IMR-90 (cell line): Measurements from ENCODE around the gene EPB41L2. TPM values are rescaled to one million over a fixed set of nuclear protein-coding genes. Genes with fewer than 3 reads are reported as not detected.

ENCODE experiments used
- ATAC-seq: fragments of 200-7000 bp; cut with Tn5 transposase; 2 replicates; pipeline ENCODE4 v1.9.1; 2020; ENCODE audit warnings: low read depth, mild to moderate bottlenecking, moderate library complexity
- BruUV-seq: library from RNA; stranded (reverse); fragments of 400-500 nt; replicated peaks from 2 replicates; lab custom pipeline; 2021; lab: Mats Ljungman, UMichigan
- CTCF ChIA-PET: fragments of 300-600 bp; formaldehyde crosslinking; extraction: SDS; loops from one replicate; lab custom pipeline; 2021; ENCODE audit warnings: antibody characterized with exemption; lab: Yijun Ruan, JAX
- POLR2A ChIA-PET: fragments of 300-600 bp; sonication (Branson Sonifier 250); formaldehyde crosslinking; loops from one replicate; lab custom pipeline; 2022; ENCODE audit warnings: antibody characterized with exemption; ENCODE audit not compliant: unreplicated experiment; lab: Charles Lee
- DNase-seq: peaks from one replicate; pipeline ENCODE4 v3.0.0; 2013
- H2AFZ ChIP-seq: replicated peaks from 2 replicates; pipeline ENCODE3; 2013; ENCODE audit warnings: low read length, mild to moderate bottlenecking; ENCODE audit not compliant: poor library complexity
- H2AK5ac ChIP-seq: 2 replicates; pipeline ENCODE4 v1.6.1; 2013; ENCODE audit warnings: low read depth, low read length, inconsistent platforms
- H2AK9ac ChIP-seq: replicated peaks from 2 replicates; pipeline ENCODE3; 2013; ENCODE audit warnings: mild to moderate bottlenecking, low read depth, low read length, moderate library complexity; ENCODE audit not compliant: poor library complexity
- H2BK120ac ChIP-seq: 2 replicates; pipeline ENCODE4 v1.6.1; 2013; ENCODE audit warnings: low read depth, low read length, inconsistent platforms
- H2BK15ac ChIP-seq: 3 replicates; pipeline ENCODE4 v1.6.1; 2013; ENCODE audit warnings: low read depth, low read length, inconsistent platforms
- H2BK20ac ChIP-seq: 2 replicates; pipeline ENCODE4 v1.6.1; 2013; ENCODE audit warnings: low read depth, mild to moderate bottlenecking, inconsistent platforms, low read length, moderate library complexity
- H2BK5ac ChIP-seq: 2 replicates; pipeline ENCODE4 v1.6.1; 2013; ENCODE audit warnings: mild to moderate bottlenecking, low read depth, low read length, inconsistent platforms; ENCODE audit not compliant: poor library complexity, severe bottlenecking
- H3K14ac ChIP-seq: replicated peaks from 2 replicates; pipeline ENCODE4 v1.6.1; 2013; ENCODE audit warnings: low read depth, low read length, inconsistent platforms
- H3K18ac ChIP-seq: 2 replicates; pipeline ENCODE4 v1.6.1; 2013; ENCODE audit warnings: low read depth, low read length, control low read depth
- H3K23ac ChIP-seq: 2 replicates; pipeline ENCODE4 v1.6.1; 2013; ENCODE audit warnings: low read depth, low read length, inconsistent platforms
- H3K27ac ChIP-seq: 2 replicates; pipeline ENCODE4 v1.5.1; 2013; ENCODE audit warnings: mild to moderate bottlenecking, control low read depth, low read length; ENCODE audit not compliant: insufficient read depth
- H3K27me3 ChIP-seq: 2 replicates; pipeline ENCODE4 v1.6.1; 2013; ENCODE audit warnings: low read length; ENCODE audit not compliant: control insufficient read depth, insufficient read depth
- H3K36me3 ChIP-seq: 2 replicates; pipeline ENCODE4 v1.6.1; 2013; ENCODE audit warnings: low read length, mixed read lengths; ENCODE audit not compliant: control insufficient read depth, insufficient read depth
- H3K4ac ChIP-seq: 2 replicates; pipeline ENCODE4 v1.6.1; 2013; ENCODE audit warnings: low read depth, low read length, inconsistent platforms
- H3K4me1 ChIP-seq: 2 replicates; pipeline ENCODE4 v1.6.1; 2013; ENCODE audit warnings: low read length, mixed read lengths; ENCODE audit not compliant: control insufficient read depth, insufficient read depth
- H3K4me2 ChIP-seq: 2 replicates; pipeline ENCODE4 v1.6.1; 2013; ENCODE audit warnings: low read depth, mild to moderate bottlenecking, control low read depth, low read length, moderate library complexity
- H3K4me3 ChIP-seq: 2 replicates; pipeline ENCODE4 v1.5.1; 2013; ENCODE audit warnings: low read depth, mild to moderate bottlenecking, control low read depth, low read length, moderate library complexity; ENCODE audit not compliant: insufficient read depth
- H3K56ac ChIP-seq: 2 replicates; pipeline ENCODE4 v1.6.1; 2013; ENCODE audit warnings: low read length, inconsistent platforms; ENCODE audit not compliant: insufficient read depth; ENCODE audit errors: extremely low read depth
- H3K79me1 ChIP-seq, 2 experiments: 2 replicates each; pipeline ENCODE4 v1.6.1; 2013; ENCODE audit warnings: low read length in 2 of 2, inconsistent platforms in 1 of 2, low read depth in 1 of 2
- H3K9ac ChIP-seq: 2 replicates; pipeline ENCODE4 v1.6.1; 2013; ENCODE audit warnings: low read depth, low read length, control low read depth
- H3K9me1 ChIP-seq: 2 replicates; pipeline ENCODE4 v1.6.1; 2013; ENCODE audit warnings: low read length, inconsistent platforms; ENCODE audit not compliant: insufficient read depth
- H3K9me3 ChIP-seq: 2 replicates; pipeline ENCODE4 v1.6.1; 2013; ENCODE audit warnings: low read length; ENCODE audit not compliant: control insufficient read depth, insufficient read depth
- H4K20me1 ChIP-seq: 2 replicates; pipeline ENCODE4 v1.6.1; 2013; ENCODE audit warnings: low read length, inconsistent platforms; ENCODE audit not compliant: insufficient read depth
- H4K5ac ChIP-seq: 2 replicates; pipeline ENCODE4 v1.6.1; 2013; ENCODE audit warnings: mild to moderate bottlenecking, low read depth, low read length, control low read depth
- H4K8ac ChIP-seq, 2 experiments: 2 replicates each; pipeline ENCODE4 v1.6.1; 2013; ENCODE audit warnings: low read depth in 2 of 2, low read length in 2 of 2, control low read depth in 1 of 2, inconsistent platforms in 1 of 2
- H4K91ac ChIP-seq: 2 replicates; pipeline ENCODE4 v1.6.1; 2013; ENCODE audit warnings: low read depth, low read length, inconsistent platforms; ENCODE audit not compliant: insufficient read depth
- BHLHE40 ChIP-seq: fragments of 150-350 bp; IDR thresholded peaks from 2 replicates; pipeline ENCODE4 v1.6.1; 2016; ENCODE audit warnings: mild to moderate bottlenecking, low read depth, low read length
- CEBPB ChIP-seq: IDR thresholded peaks from 2 replicates; pipeline ENCODE4 v1.6.1; 2012; ENCODE audit warnings: low read depth, low read length, improper control_type of control experiment
- CHD1 ChIP-seq: IDR thresholded peaks from 2 replicates; pipeline ENCODE4 v1.6.1; 2012; ENCODE audit warnings: low read depth, low read length, improper control_type of control experiment
- FOS ChIP-seq: fragments of 150-350 bp; IDR thresholded peaks from 2 replicates; pipeline ENCODE4 v1.6.1; 2016; ENCODE audit warnings: low read depth, low read length
- MAFK ChIP-seq: IDR thresholded peaks from 2 replicates; pipeline ENCODE4 v1.6.1; 2012; ENCODE audit warnings: low read depth, low read length, improper control_type of control experiment
- MAZ ChIP-seq: IDR thresholded peaks from 2 replicates; pipeline ENCODE4 v1.6.1; 2012; ENCODE audit warnings: low read depth, mild to moderate bottlenecking, low read length, improper control_type of control experiment, moderate library complexity, borderline replicate concordance
- MXI1 ChIP-seq: IDR thresholded peaks from 2 replicates; pipeline ENCODE4 v1.6.1; 2012; ENCODE audit warnings: low read depth, mild to moderate bottlenecking, low read length, moderate library complexity, borderline replicate concordance
- NFE2L2 ChIP-seq: fragments of 150-350 bp; IDR thresholded peaks from 2 replicates; pipeline ENCODE4 v1.6.1; 2016; ENCODE audit warnings: low read depth, mild to moderate bottlenecking, low read length
- POLR2A ChIP-seq: IDR thresholded peaks from 2 replicates; pipeline ENCODE4 v1.6.1; 2012; ENCODE audit warnings: mild to moderate bottlenecking, low read depth, low read length
- RAD21 ChIP-seq: IDR thresholded peaks from 2 replicates; pipeline ENCODE4 v1.6.1; 2012; ENCODE audit warnings: low read length, improper control_type of control experiment
- RCOR1 ChIP-seq: IDR thresholded peaks from 2 replicates; pipeline ENCODE4 v1.6.1; 2012; ENCODE audit warnings: mild to moderate bottlenecking, low read length, improper control_type of control experiment; ENCODE audit not compliant: insufficient replicate concordance
- RFX5 ChIP-seq: IDR thresholded peaks from 2 replicates; pipeline ENCODE4 v1.8.0; 2012; ENCODE audit warnings: low read depth, mild to moderate bottlenecking, low read length, moderate library complexity
- SMC3 ChIP-seq: fragments of 150-350 bp; IDR thresholded peaks from 2 replicates; pipeline ENCODE4 v1.6.1; 2016; ENCODE audit warnings: low read depth, mild to moderate bottlenecking, antibody characterized with exemption, low read length, moderate library complexity
- WGBS, 2 experiments: methylation state at CpG; one replicate each; pipeline versions ENCODE4 v1.1.5 to v1.1.7; 2013; ENCODE audit warnings: missing lambda C conversion rate in 2 of 2; ENCODE audit not compliant: insufficient read length in 1 of 2; ENCODE audit errors: extremely low coverage in 2 of 2; 5-methylcytosine and 5-hydroxymethylcytosine counted together
- dilution Hi-C: fragments of 300-500 bp; cut with HindIII; formaldehyde crosslinking; loops from one replicate; pipeline ENCODE4 v1.14.3; 2018; ENCODE audit warnings: low sequenced_read_pairs; ENCODE audit not compliant: unreplicated experiment
- in situ Hi-C: fragments of 300-500 bp; cut with MboI; formaldehyde crosslinking; loops from 3 replicates; pipeline ENCODE4 v1.14.3; 2019; ENCODE audit warnings: low sequenced_read_pairs, inconsistent platforms, mixed read lengths
- intact Hi-C: fragments of 100-400 bp; cut with micrococcal nuclease; formaldehyde crosslinking; loops from 2 replicates; pipeline ENCODE4 v1.10.0; 2022
- polyA plus RNA-seq, 3 experiments: library from polyadenylated mRNA; depleted of rRNA; stranded (reverse); fragments of >200 nt; gene quantifications; 2 replicates each; pipeline ENCODE4 v1.2.3, GENCODE V29; 2012; ENCODE audit warnings: low replicate concordance in 1 of 3
- total RNA-seq: library from RNA; depleted of rRNA; stranded (reverse); fragments of >200 nt; gene quantifications from 2 replicates; pipeline ENCODE4 v1.2.3, GENCODE V29; 2012
- TF ChIP-seq, protein P1 (sequence below): fragments of 150-350 bp; IDR thresholded peaks from 2 replicates; pipeline ENCODE4 v1.6.1; 2016; ENCODE audit warnings: low read depth, mild to moderate bottlenecking, low read length, moderate library complexity, borderline replicate concordance
- TF ChIP-seq, protein P2 (sequence below): fragments of 150-350 bp; IDR thresholded peaks from 2 replicates; pipeline ENCODE4 v1.6.1; 2017; ENCODE audit warnings: mild to moderate bottlenecking, antibody characterized with exemption, low read length, low read depth
- TF ChIP-seq, protein P3 (sequence below): conservative IDR thresholded peaks from 2 replicates; pipeline ENCODE4 v1.5.1; 2012; ENCODE audit warnings: mild to moderate bottlenecking, low read depth, low read length, improper control_type of control experiment

Gene EPB41L2
- total and polyA plus RNA-seq, 2 of the 4 experiments (the other 2 are of a cell fraction) = 85.7 to 99.8 TPM

DNA sequence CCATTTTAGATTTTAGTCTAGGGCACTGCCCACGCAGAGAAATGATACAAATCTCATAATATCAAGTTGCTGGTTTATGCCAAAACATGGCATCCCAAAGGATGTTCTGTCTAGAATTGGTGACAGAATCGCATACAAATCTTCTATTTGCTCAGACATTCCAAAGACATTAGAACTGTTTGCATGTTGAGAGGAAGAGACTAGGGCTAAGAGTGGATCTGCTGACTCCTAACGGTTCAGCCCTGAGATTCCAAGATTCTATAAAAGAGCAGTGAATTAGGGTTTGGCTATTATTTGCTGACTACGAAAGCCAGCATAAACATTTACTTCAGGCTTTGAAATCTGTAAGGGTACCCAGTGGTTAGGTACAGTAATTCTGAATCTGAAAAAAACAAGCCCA lies 3.6 kb downstream of the EPB41L2 start:
- in situ Hi-C loops (no loop called here), dilution Hi-C loops (no loop called here), intact Hi-C loops (no loop called here)
- Histone ChIP-seq H3K79me1 (peaks cover 21 to 50% of the 10 kb centered on the region in 2 experiments), H2AK9ac (no peak overlapping the region), H2BK20ac (no peak overlapping the region), H3K4me2 (peak overlapping the region; percentile 63; the same call in 1 of the 2 replicates), H3K4me1 (peaks cover 3% of the 10 kb centered on the region; the same call in 1 of the 2 replicates), H3K9me3 (peaks cover 14% of the 10 kb centered on the region), H2AK5ac (no peak overlapping the region), H2AFZ (no peak overlapping the region), H3K14ac (no peak overlapping the region), H2BK5ac (peak overlapping the region; percentile 78), H3K4ac (peak overlapping the region; percentile 24; the same call in 1 of the 2 replicates), H3K23ac (no peak overlapping the region), H3K27ac (peak overlapping the region; percentile 14; the same call in 1 of the 2 replicates), H3K4me3 (no peak overlapping the region), H3K36me3 (peaks cover 5% of the 10 kb centered on the region; the same call in 1 of the 2 replicates), H3K56ac (no peak overlapping the region), H4K91ac (no peak overlapping the region), H3K9ac (no peak overlapping the region; the same call in 1 of the 2 replicates), H4K5ac (no peak overlapping the region), H2BK15ac (peak overlapping the region; percentile 37; the same call in 1 of the 3 replicates), H2BK120ac (peak overlapping the region; percentile 42; the same call in 1 of the 2 replicates), H3K9me1 (peaks cover 2% of the 10 kb centered on the region; the same call in 1 of the 2 replicates), H3K18ac (peak overlapping the region; percentile 16; the same call in 1 of the 2 replicates), H4K20me1 (peaks cover 36% of the 10 kb centered on the region; the same call in 1 of the 2 replicates), H4K8ac (no peak overlapping the region; a peak in 1 of 4 replicates), H3K27me3 (no peaks in the 10 kb centered on the region)
- ChIA-PET CTCF (interaction anchor here (1.2 kb wide), 1 partner anchor 187 kb away, joined by 3 read pairs; no protein-coding TSS in a partner anchor), POLR2A (no interaction called here)
- ATAC-seq (peak; percentile 10), DNase-seq (peak; percentile 73)
- WGBS, 2 experiments = no CpG with 5 or more reads among the region's 4 CpGs
- no peak for TF ChIP-seq SMC3
- TF ChIP-seq CEBPB = no peak
- TF ChIP-seq NFE2L2 = no peak
- no peak for TF ChIP-seq CHD1
- TF ChIP-seq, protein P1, sequence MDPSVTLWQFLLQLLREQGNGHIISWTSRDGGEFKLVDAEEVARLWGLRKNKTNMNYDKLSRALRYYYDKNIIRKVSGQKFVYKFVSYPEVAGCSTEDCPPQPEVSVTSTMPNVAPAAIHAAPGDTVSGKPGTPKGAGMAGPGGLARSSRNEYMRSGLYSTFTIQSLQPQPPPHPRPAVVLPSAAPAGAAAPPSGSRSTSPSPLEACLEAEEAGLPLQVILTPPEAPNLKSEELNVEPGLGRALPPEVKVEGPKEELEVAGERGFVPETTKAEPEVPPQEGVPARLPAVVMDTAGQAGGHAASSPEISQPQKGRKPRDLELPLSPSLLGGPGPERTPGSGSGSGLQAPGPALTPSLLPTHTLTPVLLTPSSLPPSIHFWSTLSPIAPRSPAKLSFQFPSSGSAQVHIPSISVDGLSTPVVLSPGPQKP = no peak
- TF ChIP-seq MXI1 = no peak
- TF ChIP-seq RFX5 = no peak
- peak; percentile 63 for TF ChIP-seq MAFK
- TF ChIP-seq POLR2A = no peak
- TF ChIP-seq, protein P2, sequence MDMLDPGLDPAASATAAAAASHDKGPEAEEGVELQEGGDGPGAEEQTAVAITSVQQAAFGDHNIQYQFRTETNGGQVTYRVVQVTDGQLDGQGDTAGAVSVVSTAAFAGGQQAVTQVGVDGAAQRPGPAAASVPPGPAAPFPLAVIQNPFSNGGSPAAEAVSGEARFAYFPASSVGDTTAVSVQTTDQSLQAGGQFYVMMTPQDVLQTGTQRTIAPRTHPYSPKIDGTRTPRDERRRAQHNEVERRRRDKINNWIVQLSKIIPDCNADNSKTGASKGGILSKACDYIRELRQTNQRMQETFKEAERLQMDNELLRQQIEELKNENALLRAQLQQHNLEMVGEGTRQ = no peak
- TF ChIP-seq RAD21 = peak; percentile 42
- TF ChIP-seq BHLHE40 = no peak
- no peak for TF ChIP-seq RCOR1
- no peak for TF ChIP-seq FOS
- TF ChIP-seq MAZ = no peak
- TF ChIP-seq, protein P3, sequence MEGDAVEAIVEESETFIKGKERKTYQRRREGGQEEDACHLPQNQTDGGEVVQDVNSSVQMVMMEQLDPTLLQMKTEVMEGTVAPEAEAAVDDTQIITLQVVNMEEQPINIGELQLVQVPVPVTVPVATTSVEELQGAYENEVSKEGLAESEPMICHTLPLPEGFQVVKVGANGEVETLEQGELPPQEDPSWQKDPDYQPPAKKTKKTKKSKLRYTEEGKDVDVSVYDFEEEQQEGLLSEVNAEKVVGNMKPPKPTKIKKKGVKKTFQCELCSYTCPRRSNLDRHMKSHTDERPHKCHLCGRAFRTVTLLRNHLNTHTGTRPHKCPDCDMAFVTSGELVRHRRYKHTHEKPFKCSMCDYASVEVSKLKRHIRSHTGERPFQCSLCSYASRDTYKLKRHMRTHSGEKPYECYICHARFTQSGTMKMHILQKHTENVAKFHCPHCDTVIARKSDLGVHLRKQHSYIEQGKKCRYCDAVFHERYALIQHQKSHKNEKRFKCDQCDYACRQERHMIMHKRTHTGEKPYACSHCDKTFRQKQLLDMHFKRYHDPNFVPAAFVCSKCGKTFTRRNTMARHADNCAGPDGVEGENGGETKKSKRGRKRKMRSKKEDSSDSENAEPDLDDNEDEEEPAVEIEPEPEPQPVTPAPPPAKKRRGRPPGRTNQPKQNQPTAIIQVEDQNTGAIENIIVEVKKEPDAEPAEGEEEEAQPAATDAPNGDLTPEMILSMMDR = peak; percentile 37
- no TSS peak for BruUV-seq
